GM18951 (cell line): ENCODE data around the gene BRI3BP.
"Not testable (repeated sequence)": the region's sequence is repeated elsewhere in the genome, so short reads cannot be mapped to it uniquely, and the experiment has no call there.

Source experiments
- POLR2A ChIP-seq: IDR thresholded peaks from 4 replicates; pipeline ENCODE4 v1.6.1; 2011; ENCODE audit warnings: mild to moderate bottlenecking; ENCODE audit not compliant: insufficient read length, insufficient read depth; ENCODE audit errors: extremely low read depth
- in situ Hi-C: fragments of 300-500 bp; cut with MboI; formaldehyde crosslinking; loops from one replicate; pipeline ENCODE4 v1.12.0; 2022; ENCODE audit warnings: low sequenced_read_pairs, mixed read lengths, inconsistent platforms; ENCODE audit not compliant: unreplicated experiment

The BRI3BP gene

DNA sequence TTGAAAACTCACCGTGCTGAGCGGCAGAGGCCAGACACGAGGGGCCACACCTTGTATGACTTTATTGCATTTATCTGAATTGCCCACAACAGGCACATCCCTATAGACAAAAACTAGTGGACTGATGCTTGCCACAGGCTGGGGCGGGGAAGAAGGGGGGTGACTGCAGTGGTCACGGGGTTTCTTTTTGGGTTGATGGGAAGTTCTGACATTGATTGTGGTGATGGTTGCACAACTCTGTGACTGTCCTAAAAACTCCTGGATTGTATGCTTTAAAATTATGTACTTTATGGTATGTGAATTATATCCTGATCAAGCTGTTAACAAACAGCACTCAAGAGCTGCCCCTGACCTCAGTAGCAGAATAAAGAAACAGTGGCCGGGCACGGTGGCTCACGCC, 30.2 kb upstream of the BRI3BP start:
- no peak for TF ChIP-seq POLR2A
- in situ Hi-C loops: no loop called here

DNA sequence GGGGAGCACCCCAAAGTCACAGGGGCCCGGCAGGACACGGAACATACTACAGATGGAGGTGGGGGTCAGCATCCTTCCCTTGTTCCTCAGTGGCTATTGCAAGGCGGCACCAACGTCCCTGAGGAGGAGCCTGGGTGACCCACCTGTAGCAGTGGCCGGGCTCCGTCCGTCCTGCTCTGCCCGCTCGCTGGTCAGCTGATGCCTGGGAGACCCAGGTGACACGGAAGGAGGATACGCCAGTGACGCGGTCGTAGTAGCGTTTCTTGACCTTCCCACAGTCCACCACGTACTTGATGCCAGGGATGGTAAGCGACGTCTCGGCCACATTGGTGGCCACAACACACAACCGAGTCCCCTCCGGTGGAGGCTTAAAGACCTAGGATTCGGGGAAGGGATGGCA, 29.2 kb upstream of the BRI3BP start:
- TF ChIP-seq POLR2A: no peak
- in situ Hi-C loops: no loop called here

DNA sequence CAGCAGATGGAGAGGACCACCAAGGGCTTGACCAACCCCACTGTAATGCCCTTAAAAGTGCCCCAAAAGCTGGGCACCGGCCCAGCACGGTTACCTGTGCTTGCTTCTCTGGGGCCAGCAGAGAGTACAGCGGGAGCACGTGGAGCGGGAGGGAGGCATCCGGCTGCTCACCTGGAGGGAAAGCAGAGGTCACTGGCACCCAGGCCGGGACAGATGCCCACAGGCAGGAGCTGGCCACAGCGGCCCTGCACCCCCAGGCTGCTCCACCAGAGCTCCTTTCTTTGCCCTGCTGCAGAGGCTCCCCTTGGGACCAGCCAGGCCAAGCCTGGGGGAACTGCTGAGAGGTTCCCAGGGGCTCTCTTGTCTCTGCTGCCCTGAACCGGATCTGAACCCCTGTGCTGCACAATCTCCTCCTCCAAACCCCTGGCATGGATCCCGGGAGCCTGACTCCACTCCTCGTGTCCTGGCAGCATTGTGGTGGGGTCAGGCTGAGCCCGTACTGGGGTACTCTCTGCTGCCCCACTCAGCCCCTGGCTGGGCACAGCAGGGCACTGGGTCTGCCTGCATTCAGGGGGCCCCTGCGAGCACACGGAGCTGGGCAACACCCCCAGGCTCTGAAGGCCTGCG, 28.5 kb upstream of the BRI3BP start:
- TF ChIP-seq POLR2A: no peak
- in situ Hi-C loops: no loop called here

DNA sequence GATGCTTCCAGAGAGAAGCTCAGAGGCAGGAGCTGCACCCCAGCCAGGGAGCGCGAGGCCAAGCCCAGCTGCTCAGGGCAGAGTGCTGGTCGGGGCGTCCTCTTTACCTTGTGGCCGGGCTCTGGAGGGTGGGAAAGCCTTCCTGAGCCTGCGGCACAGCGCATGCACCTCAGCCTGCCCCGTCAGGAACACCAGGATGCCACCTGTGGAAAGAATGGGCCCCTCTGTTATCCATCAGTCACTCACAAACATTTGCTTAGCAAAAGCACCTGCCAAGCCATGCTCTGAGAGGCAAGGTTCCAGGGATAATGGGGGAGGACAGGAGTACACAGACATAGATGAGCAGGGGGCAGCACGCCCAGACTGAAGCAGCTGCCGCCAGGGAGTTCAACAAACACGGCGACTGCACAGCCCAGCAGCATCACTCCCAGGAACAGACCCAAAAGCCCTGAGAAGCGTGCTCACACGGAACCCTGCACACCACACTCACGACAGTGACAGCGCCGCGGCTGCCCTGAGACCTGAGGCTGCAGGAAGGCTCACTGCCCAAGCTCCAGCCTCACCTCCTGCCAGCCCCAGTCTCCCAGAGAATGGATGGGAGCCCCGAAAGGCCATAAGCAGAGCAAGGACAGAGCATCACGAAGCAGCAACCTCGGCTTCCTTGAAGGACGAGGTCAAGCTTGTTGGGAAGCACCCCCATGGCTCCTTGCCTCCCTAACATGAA, 26.3 kb upstream of the BRI3BP start:
- in situ Hi-C loops: no loop called here
- no peak for TF ChIP-seq POLR2A

DNA sequence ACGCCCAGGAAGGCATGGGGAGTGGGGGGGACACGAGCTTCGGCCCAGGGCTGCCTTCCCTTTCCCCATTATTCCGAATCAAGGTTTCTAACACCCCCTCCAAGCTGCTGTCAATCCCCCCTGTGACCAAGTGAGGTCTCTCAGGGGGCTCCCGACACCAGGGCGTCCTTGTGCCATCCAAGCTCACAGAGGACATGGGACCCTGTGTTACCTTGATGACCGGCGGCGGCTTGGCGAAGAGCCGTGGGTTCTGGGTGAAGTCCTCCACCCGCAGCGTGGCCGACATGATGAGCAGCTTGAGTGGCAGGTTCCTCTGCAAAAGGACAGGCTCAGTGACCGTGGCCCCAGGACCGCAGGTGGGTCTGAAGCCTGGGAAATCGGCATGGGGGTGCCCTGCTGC, 24.8 kb upstream of the BRI3BP start:
- TF ChIP-seq POLR2A: no peak
- in situ Hi-C loops: no loop called here

DNA sequence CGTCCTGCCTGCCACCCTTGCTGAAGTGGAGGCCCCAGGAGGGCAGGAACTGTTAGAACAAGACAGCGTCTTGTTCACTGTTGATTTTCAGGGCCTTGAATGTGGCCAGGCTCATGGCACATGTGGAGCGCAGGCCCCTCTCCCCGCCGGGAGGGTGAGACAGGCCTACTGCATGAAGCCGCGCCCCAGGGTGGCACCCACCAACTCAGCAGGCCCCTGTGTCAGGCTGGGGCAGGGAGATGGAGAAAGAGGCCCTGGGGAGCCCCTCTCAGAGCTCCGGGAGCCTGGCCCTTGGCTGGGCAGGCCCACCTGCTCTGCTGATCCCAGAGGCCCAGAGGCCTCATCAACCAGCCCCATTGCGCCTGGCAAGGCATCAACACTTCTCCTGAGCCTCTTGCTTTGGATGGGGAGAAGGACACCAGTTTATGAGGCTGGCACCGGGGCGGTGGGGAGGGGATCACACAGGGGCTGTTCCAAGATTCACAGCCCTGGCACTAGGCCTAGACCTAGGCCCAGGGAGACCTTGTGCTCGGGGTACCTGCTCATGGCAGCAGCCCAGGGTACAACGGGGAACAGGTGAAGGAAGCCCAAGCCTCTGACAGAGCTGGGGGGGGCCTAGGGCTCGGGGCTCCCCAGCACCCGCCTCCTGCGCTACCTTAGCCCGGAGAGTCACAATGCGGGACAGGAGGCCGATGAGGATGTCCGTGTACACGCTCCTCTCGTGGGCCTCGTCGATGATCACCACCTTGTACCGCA, 22.6 kb upstream of the BRI3BP start:
- TF ChIP-seq POLR2A: no peak
- in situ Hi-C loops: no loop called here

DNA sequence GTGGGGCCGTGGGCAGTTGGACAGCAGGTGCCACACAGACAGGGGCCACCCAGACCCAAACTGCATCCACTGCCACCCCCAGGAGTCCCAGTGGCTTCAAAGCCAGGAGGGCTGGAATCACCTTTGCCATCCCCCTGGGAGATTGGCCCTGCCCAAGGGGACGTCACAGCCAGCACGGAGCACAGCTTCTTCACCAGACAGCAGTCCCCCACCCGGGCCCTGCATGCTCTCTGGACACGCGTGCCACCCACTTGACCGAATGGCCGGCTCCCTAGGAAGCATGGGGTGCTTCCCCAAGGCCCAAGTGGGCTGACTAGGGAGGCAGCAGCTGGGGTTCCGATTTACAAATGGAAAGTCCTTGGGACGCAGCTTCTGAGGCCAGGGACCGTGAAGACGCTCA, 21.8 kb upstream of the BRI3BP start:
- in situ Hi-C loops: no loop called here

DNA sequence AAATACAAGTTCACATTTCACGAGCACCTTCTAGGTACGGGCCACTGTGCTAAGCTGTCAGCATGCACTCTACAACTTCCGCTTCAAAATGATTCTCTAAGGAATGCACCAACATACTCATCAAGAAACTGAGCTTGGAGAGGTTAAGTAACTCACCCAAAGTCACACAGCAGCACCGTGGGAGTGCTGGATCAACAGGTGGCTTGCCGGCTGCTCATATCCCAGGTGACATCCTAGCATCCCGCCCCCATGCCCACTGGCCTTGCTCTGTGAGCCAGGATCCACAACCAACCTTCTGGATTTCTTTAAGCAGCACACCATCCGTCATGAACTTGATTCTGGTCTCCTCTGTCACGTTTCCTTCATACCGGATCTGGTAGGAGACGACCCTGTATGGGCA, 21.2 kb upstream of the BRI3BP start:
- no peak for TF ChIP-seq POLR2A
- in situ Hi-C loops: no loop called here

More for the DNA sequence above, 21.8 kb upstream of the BRI3BP start:
- no peak for TF ChIP-seq POLR2A

DNA sequence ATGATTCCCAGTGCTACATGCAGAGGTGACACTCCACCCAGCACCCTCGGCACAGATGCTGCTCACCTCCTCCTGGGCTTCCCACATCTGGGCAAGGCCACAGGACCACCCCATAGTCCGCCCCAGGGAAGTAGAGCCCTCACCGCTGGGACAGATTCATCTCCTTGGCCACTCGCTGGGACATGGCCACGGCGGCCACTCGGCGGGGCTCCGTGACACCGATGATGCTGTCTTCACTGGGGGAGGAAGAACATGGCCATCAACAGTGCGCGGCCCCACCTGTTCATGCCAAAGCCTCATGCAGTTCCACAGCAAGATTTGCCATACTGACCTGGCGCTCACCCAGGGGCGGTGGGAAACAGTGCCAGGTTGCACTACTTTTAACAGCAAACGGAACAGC, 18.2 kb upstream of the BRI3BP start:
- in situ Hi-C loops: no loop called here
- no peak for TF ChIP-seq POLR2A

DNA sequence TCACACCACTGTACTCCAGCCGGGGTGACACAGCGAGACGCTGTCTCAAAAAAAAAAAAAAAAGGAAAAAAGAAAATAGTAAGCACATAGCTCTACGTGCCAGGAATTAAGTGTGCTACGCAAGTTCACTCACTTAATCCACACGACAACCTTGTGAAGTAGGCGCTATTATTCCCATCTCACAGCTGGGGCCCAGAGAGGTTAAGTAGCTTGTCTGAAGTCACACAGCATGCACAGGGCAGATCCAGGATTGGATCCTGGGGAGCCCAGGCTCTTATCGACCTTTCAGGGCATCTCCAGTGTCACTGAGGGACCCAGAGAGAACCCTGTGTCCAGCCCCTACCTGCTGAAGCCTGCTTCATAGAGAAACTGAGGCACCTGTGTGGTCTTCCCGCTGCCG, 16.4 kb upstream of the BRI3BP start:
- no peak for TF ChIP-seq POLR2A
- in situ Hi-C loops: no loop called here

DNA sequence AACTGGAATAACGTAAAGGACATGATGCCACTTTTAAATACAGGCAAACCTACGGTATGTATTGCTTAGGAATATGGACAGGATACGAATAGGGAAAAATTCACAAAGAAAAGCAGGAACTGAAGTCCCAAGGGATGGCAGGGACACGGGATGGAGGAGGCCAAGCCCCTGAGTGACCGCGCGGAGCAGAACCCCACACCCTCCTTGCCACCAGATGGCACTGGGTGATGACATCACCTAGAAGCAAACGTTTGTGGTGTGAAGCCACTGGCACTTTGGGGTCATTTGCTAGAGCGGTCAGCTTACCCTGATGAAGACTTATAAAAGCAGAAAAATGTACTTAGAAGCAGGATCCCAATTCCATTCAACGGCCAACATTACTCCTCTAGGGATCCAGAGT, 13.9 kb upstream of the BRI3BP start:
- in situ Hi-C loops: no loop called here
- no peak for TF ChIP-seq POLR2A

DNA sequence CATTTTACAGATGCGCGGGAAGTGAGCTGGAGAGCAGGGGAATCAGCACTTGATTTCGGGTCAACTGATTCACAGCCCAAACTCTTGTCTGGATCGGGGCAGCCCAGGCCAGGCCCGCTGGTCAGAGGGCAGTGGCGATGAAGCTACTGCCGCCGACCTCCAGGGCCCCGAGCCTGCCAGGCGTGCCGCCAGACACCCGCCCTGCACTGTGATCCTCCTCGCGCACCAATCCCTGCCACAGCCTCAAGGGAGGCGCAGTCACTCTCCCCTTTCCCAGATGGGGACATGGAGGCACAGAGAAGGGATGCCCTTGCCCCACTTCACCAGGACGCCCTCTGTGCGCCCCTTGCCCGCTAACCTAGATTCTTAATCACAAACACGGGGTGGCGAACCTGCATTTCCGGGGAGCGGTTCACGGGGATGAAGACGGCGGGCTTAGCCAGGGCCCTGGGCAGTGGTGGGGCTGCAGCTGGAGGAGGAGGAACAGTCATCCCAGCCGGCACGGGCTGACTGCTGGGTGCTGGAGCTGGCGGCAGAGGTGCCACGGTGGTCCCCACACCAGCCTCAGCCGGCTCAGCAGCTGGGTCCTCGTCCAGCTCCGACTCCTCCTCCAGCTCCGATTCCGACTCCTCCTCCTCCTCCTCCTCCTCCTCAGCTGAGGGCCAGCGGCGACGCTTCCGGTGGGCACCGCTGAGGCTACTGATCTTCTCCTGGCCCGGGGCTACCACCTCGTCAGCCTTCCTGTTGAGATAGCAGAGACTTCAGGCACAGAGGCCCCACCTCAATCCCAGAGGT, 13.2 kb upstream of the BRI3BP start:
- in situ Hi-C loops: no loop called here
- TF ChIP-seq POLR2A: no peak

DNA sequence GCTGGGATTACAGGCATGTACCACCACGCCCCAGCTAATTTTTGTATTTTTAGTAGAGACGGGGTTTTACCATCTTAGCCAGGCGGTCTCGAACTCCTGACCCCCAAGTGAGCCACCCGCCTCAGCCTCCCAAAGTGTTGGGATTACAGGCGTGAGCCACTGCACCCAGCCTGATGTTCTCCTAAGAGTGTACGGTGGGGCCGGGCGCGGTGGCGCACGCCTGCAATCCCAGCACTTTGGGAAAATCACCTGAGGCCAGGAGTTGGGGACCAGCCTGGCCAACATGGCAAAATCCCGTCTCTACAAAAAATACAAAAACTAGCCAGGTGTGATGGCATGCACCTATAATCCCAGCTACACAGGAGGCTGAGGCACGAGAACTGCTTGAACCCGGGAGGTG, 6.6 kb upstream of the BRI3BP start:
- in situ Hi-C loops: not testable (repeated sequence)

DNA sequence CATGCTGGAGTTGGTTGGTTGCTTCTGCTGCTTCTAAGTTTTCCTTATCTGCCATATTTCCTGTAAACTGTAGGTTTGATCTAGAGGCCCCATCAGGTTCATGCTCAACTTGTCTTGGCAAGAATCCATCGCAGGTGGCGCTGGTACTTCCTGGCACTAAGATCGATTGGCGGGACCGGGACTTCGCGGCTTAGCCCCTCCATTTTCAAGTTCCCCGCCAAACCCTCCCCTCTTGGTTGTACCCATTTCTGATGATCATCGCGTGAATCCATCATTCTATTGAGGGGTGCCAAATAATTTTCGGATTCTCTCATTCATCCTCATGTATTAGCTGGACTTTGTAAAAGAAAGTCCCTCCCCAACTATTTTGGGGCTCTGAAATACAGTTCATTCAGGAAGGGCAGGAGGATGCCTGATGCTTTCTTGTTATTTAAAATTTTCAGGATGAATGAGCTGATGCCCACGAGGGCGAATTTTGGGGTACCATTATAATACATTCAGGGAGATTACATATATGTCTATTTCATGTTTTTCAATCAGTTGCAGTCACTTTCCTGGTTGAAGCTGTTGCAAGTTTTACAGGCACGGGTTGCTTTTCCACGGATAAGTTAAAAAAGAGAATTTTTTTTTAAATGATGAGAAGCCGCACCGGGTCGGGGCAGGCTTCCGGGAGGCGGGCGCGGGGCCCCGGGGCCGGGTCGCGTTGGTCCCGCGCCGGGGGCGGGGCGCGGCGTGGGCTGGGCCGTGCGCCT, 395 bp upstream of the BRI3BP start:
- no peak for TF ChIP-seq POLR2A
- in situ Hi-C loops: no loop called here
